PC-3 (cell line): ENCODE results near the gene TTLL10. TPM values are rescaled to one million over a fixed set of nuclear protein-coding genes. Genes with fewer than 3 reads are reported as not detected.

Source experiments
- ATAC-seq: fragments of 200-7000 bp; cut with Tn5 transposase; 2 replicates; pipeline ENCODE4 v1.9.1; 2020; ENCODE audit warnings: mild to moderate bottlenecking, moderate library complexity
- BruUV-seq: library from RNA; stranded (reverse); fragments of 400-500 nt; replicated peaks from 2 replicates; lab custom pipeline; 2021; lab: Mats Ljungman, UMichigan
- CTCF ChIA-PET: fragments of 300-600 bp; sonication (Branson Sonifier 250); formaldehyde crosslinking; loops from one replicate; lab custom pipeline; 2022; ENCODE audit warnings: antibody characterized with exemption; lab: Charles Lee
- POLR2A ChIA-PET: fragments of 300-600 bp; sonication (Branson Sonifier 250); formaldehyde crosslinking; loops from one replicate; lab custom pipeline; 2022; ENCODE audit warnings: antibody characterized with exemption; ENCODE audit not compliant: unreplicated experiment; lab: Charles Lee
- DNase-seq: peaks from one replicate; pipeline ENCODE4 v3.0.0-alpha.2; 2015
- H2AFZ ChIP-seq: fragments of 300-600 bp; sonication (generic); 2 replicates; pipeline ENCODE4 v1.6.0; 2016; ENCODE audit warnings: antibody characterized with exemption, low read length
- H3F3A ChIP-seq: fragments of 300-600 bp; sonication (generic); one replicate; pipeline ENCODE4 v1.6.0; 2017; ENCODE audit warnings: antibody characterized with exemption, low read length, control low read depth, mild to moderate bottlenecking; ENCODE audit not compliant: unreplicated experiment
- H3K27ac ChIP-seq: fragments of 300-600 bp; sonication (generic); 2 replicates; pipeline ENCODE4 v1.5.1; 2016; ENCODE audit warnings: mild to moderate bottlenecking, low read length
- H3K27me3 ChIP-seq: fragments of 300-600 bp; sonication (generic); 2 replicates; pipeline ENCODE4 v1.6.1; 2016; ENCODE audit warnings: low read length, mixed read lengths
- H3K36me3 ChIP-seq: fragments of 300-600 bp; sonication (generic); 2 replicates; pipeline ENCODE4 v1.6.1; 2016; ENCODE audit warnings: low read depth, mixed run types, low read length, mixed read lengths
- H3K4me1 ChIP-seq: fragments of 300-600 bp; sonication (generic); 2 replicates; pipeline ENCODE4 v1.5.1; 2016; ENCODE audit warnings: low read length; ENCODE audit not compliant: insufficient read depth
- H3K4me2 ChIP-seq: fragments of 300-600 bp; sonication (generic); 2 replicates; pipeline ENCODE4 v1.6.0; 2016; ENCODE audit warnings: low read length
- H3K4me3 ChIP-seq: fragments of 300-600 bp; sonication (generic); 2 replicates; pipeline ENCODE4 v1.5.1; 2016; ENCODE audit warnings: mild to moderate bottlenecking, low read length, mixed read lengths
- H3K79me2 ChIP-seq: fragments of 300-600 bp; sonication (generic); 2 replicates; pipeline ENCODE4 v1.6.1; 2017; ENCODE audit warnings: low read length, mixed read lengths
- H3K9ac ChIP-seq: fragments of 300-600 bp; sonication (generic); 2 replicates; pipeline ENCODE4 v1.6.0; 2016; ENCODE audit warnings: mild to moderate bottlenecking, low read length
- H3K9me2 ChIP-seq: fragments of 300-600 bp; sonication (generic); replicated peaks from 2 replicates; pipeline ENCODE4 v1.6.1; 2016; ENCODE audit warnings: mixed run types, low read length, mixed read lengths
- H3K9me3 ChIP-seq: fragments of 300-600 bp; sonication (generic); 2 replicates; pipeline ENCODE4 v1.6.1; 2016; ENCODE audit warnings: low read length, mixed read lengths
- H4K20me1 ChIP-seq: fragments of 300-600 bp; sonication (generic); 2 replicates; pipeline ENCODE4 v1.6.1; 2016; ENCODE audit warnings: low read length, mixed read lengths
- CTCF ChIP-seq: fragments of 300-600 bp; sonication (generic); conservative IDR thresholded peaks from 2 replicates; pipeline ENCODE4 v1.5.1; 2017; ENCODE audit warnings: antibody characterized with exemption, low read depth, mild to moderate bottlenecking, low read length
- EZH2 ChIP-seq: fragments of 300-600 bp; sonication (generic); IDR thresholded peaks from one replicate; pipeline ENCODE4 v1.6.1; 2017; ENCODE audit warnings: antibody characterized with exemption, mild to moderate bottlenecking, low read length; ENCODE audit not compliant: unreplicated experiment
- EZH2phosphoT487 ChIP-seq: fragments of 300-600 bp; sonication (generic); IDR thresholded peaks from 2 replicates; pipeline ENCODE4 v1.6.1; 2018; ENCODE audit warnings: mild to moderate bottlenecking, antibody characterized with exemption, low read length, borderline replicate concordance
- intact Hi-C: fragments of 100-400 bp; cut with micrococcal nuclease; formaldehyde crosslinking; loops from 2 replicates; pipeline ENCODE4 v1.9.0; 2023
- microRNA-seq: library from miRNA; unstranded; fragments of <30 nt; microRNA quantifications from one replicate; pipeline ENCODE4 v1.1.0, GENCODE V29; 2020; ENCODE audit not compliant: unreplicated experiment
- total RNA-seq: library from RNA; depleted of rRNA; stranded (reverse); fragments of >200 nt; gene quantifications from 2 replicates; pipeline ENCODE4 v1.2.3, GENCODE V29; 2014; rRNA removed

TTLL10 gene
- total RNA-seq, 1 experiment from 2014 or later, result 0.36 TPM

GRCh38 chr1:1246577-1247340 is 73.1 kb downstream of the TTLL10 start, which contains the start of gene C1QTNF12:
C1QTNF12 (minus strand) TSS chr1:1246722; CDS start chr1:1246690, 32 bp downstream.
- H3K9ac ChIP-seq, result no peak within 1 kb of the TSS
- H3K4me2 ChIP-seq, result no peak within 1 kb of the TSS
- no peaks in the 10 kb centered on the region; the same call in 1 of the 2 replicates for H3K36me3 ChIP-seq
- H3K9me2 ChIP-seq, result no peaks in the 10 kb centered on the region
- H3K9me3 ChIP-seq, result no peaks in the 10 kb centered on the region
- ChIA-PET POLR2A (no interaction called here), CTCF (no interaction called here)
- no peaks in the 10 kb centered on the region for H3F3A ChIP-seq
- H2AFZ ChIP-seq, result no peak within 1 kb of the TSS
- DNase-seq (no peak), ATAC-seq (peak; percentile 28)
- TF ChIP-seq CTCF (peak; percentile 33; the same call in 1 of the 2 replicates), EZH2 (no peak)
- no peak within 1 kb of the TSS for H3K27ac ChIP-seq
- intact Hi-C loops, result no loop called here
- H3K4me1 ChIP-seq, result no peaks in the 10 kb centered on the region
- no peak within 1 kb of the TSS for H3K4me3 ChIP-seq
- no peaks in the 10 kb centered on the region for H3K27me3 ChIP-seq
- no peaks in the 10 kb centered on the region for H4K20me1 ChIP-seq
- no TSS peak for BruUV-seq
- H3K79me2 ChIP-seq, result no peaks in the 10 kb centered on the region

- Histone ChIP-seq H3K27me3 (no peaks in the 10 kb centered on the region), H3K9me3 (no peaks in the 10 kb centered on the region), H3K27ac (no peak overlapping the region), H2AFZ (no peak overlapping the region), H3K36me3 (no peaks in the 10 kb centered on the region; the same call in 1 of the 2 replicates), H3K4me3 (no peak overlapping the region), H3K9me2 (no peaks in the 10 kb centered on the region), H3K9ac (no peak overlapping the region), H3F3A (no peaks in the 10 kb centered on the region), H3K4me1 (no peaks in the 10 kb centered on the region), H4K20me1 (no peaks in the 10 kb centered on the region), H3K4me2 (no peak overlapping the region), H3K79me2 (no peaks in the 10 kb centered on the region)
- intact Hi-C loops, result no loop called here
- no TSS peak for BruUV-seq
- TF ChIP-seq EZH2 (no peak), CTCF (0 out of 2 replicates have a peak, but pooled peaks have one; percentile 5), EZH2phosphoT487 (no peak)
- CTCF ChIA-PET, result no interaction called here
- POLR2A ChIA-PET, result interaction anchor here (0.6 kb wide), 1 partner anchor 17 kb away, joined by 4 read pairs; no protein-coding TSS in a partner anchor
- ATAC-seq (peak; percentile 9; the same call in 1 of the 2 replicates), DNase-seq (no peak)
Observed at GRCh38 chr1:1247341-1247913, 73.7 kb downstream of the TTLL10 start.

Small RNA genes within 50 kb of the gene (microRNA-seq; reads per million reads assigned to microRNA genes)
- 1,630 reads per million, percentile 86 among the genes with 10 or more reads in this experiment for gene MIR200A
- 13,320 reads per million, percentile 97 among the genes with 10 or more reads in this experiment for gene MIR200B
- 3,237 reads per million, percentile 91 among the genes with 10 or more reads in this experiment for gene MIR429

Other genes with a start within 250 kb of the TTLL10 start
- 2.7 and 5.8 TPM in 2 replicates for gene SAMD11, start 250.0 kb upstream of the TTLL10 start, total RNA-seq
- gene NOC2L, start 214.6 kb upstream of the TTLL10 start, total RNA-seq, result 262 and 340 TPM in 2 replicates
- gene KLHL17, start 213.3 kb upstream of the TTLL10 start, total RNA-seq, result 29.8 and 32.1 TPM in 2 replicates
- 14.0 and 18.3 TPM in 2 replicates for gene PLEKHN1, start 207.4 kb upstream of the TTLL10 start, total RNA-seq
- gene PERM1, start 191.8 kb upstream of the TTLL10 start, total RNA-seq, result 0.47 and 1.1 TPM in 2 replicates
- gene HES4, start 173.8 kb upstream of the TTLL10 start, total RNA-seq, result 233 and 379 TPM in 2 replicates
- 749 and 758 TPM in 2 replicates for gene ISG15, start 160.4 kb upstream of the TTLL10 start, total RNA-seq
- gene AGRN, start 153.8 kb upstream of the TTLL10 start, total RNA-seq, result 273 and 377 TPM in 2 replicates
- gene RNF223, start 99.6 kb upstream of the TTLL10 start, total RNA-seq, result 147 and 171 TPM in 2 replicates
- 61.7 and 78.0 TPM in 2 replicates for gene C1orf159, start 57.8 kb upstream of the TTLL10 start, total RNA-seq
- 87.2 and 120 TPM in 2 replicates for gene TNFRSF18, start 32.7 kb downstream of the TTLL10 start, total RNA-seq
- 0.11 and 0.17 TPM in 2 replicates for gene TNFRSF4, start 40.3 kb downstream of the TTLL10 start, total RNA-seq
- gene SDF4, start 58.1 kb downstream of the TTLL10 start, total RNA-seq, result 254 and 317 TPM in 2 replicates
- 74.0 and 92.2 TPM in 2 replicates for gene B3GALT6, start 58.4 kb downstream of the TTLL10 start, total RNA-seq
- 2.8 and 3.9 TPM in 2 replicates for gene C1QTNF12, start 72.8 kb downstream of the TTLL10 start, total RNA-seq
- gene UBE2J2, start 100.0 kb downstream of the TTLL10 start, total RNA-seq, result 182 and 200 TPM in 2 replicates
- 4.2 and 5.3 TPM in 2 replicates for gene SCNN1D, start 106.6 kb downstream of the TTLL10 start, total RNA-seq
- gene ACAP3, start 134.1 kb downstream of the TTLL10 start, total RNA-seq, result 116 and 178 TPM in 2 replicates
- 132 and 142 TPM in 2 replicates for gene PUSL1, start 134.7 kb downstream of the TTLL10 start, total RNA-seq
- 254 and 324 TPM in 2 replicates for gene INTS11, start 150.8 kb downstream of the TTLL10 start, total RNA-seq
- 141 and 168 TPM in 2 replicates for gene CPTP, start 150.9 kb downstream of the TTLL10 start, total RNA-seq
- gene TAS1R3, start 157.4 kb downstream of the TTLL10 start, total RNA-seq, result 1.9 and 4.3 TPM in 2 replicates
- gene DVL1, start 175.5 kb downstream of the TTLL10 start, total RNA-seq, result 626 and 813 TPM in 2 replicates
- 25.3 and 29.0 TPM in 2 replicates for gene MXRA8, start 184.7 kb downstream of the TTLL10 start, total RNA-seq
- gene AURKAIP1, start 201.3 kb downstream of the TTLL10 start, total RNA-seq, result 823 and 1,067 TPM in 2 replicates
- gene CCNL2, start 225.5 kb downstream of the TTLL10 start, total RNA-seq, result 356 and 385 TPM in 2 replicates
- gene MRPL20, start 233.4 kb downstream of the TTLL10 start, total RNA-seq, result 439 and 506 TPM in 2 replicates
- gene ANKRD65, start 247.4 kb downstream of the TTLL10 start, total RNA-seq, result 0.18 and 1.1 TPM in 2 replicates